Activated naive CD4-positive, alpha-beta T cell treated with anti-CD3 and anti-CD28 coated beads, Interleukin-2, amount 50 U/mL, for 16 hours (primary cell): ENCODE measurements around the gene TASP1.

Experiments used
- DNase-seq: peaks from one replicate; pipeline ENCODE4 v3.0.0-alpha.2; 2020

Gene TASP1

DNA sequence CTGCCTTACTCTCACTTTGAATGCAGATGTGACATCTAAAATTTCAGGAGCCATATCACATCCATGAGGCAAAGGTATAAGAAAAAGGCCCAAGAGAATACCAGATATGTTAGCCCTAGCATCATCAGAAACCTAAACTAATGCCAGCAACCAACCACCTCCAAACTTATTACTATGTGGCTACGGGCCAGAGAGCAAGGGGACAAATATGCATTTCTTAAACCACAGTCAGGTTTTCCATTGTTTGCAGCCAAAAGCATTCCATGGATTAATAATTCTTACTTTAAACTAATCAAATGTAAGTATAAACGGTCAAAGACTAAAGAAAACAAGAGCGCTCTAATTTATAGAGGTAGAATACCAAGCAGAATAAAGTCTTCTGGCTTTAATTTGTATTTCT is 84.7 kb downstream of the TASP1 start:
- no peak for DNase-seq

DNA sequence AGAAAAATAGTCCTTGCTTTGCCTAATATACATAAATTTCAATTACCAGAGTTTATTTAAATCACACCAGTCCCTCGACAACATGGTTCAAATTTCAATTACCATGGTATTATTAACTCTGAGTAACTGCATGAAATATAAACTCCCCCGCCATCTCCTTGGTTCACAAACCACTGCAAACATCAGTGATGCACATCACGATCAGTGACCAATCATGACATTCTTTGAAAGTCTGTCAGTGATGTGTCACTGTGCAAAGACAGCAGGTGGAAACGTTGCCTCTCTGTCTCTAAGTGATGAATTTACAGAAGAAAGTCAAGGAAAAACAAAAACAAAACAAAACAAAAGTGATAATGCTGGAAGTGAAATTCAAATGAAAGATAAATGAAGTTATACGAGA is 86.7 kb downstream of the TASP1 start:
- no peak for DNase-seq

DNA sequence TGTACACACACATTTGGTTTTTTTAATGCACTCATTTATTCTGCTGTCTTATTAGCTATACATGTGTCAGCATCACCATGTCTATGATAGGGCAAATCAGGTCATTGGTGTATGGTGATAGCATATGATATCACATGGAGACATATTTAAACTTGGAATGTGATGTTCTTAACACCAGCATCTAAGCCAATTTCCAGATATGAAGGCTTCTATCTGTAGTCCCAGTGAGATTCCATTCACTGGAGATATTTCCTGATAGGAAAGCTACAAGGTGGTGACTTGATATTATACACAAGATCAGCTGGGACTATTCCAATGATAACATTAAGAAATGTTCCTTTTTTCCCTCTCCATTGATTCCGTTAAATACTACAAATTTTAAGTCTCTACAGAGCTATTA is 89.3 kb downstream of the TASP1 start:
- no peak for DNase-seq

DNA sequence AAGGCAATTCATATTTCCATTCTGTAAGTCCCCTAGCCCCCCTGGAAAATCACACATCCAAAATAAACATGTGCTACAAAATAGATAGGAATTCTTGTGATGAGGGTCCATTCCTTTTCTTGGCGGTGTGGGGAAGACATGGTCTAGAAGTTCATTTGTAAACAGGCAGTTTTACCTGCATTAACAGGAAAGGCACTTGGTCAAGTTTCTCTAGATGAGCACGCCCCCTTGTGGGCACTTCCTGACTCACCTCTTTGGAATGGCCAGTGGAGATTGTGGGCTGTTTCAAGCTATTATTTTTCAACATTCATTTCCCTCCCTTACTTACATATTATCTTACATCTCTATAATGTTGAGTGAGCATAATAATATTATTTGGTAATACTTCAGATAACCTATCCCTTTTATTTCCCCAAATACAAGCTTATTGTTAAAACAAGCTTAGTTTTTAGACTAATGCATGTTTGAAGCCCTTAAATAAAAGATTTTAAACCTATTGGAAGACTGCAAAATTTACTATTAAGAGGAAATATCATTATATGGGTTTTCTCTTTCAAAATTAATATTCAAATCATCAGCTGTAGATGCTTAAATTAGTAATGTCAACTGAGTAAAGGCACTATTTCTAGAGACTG is 92.1 kb downstream of the TASP1 start:
- DNase-seq = peak; percentile 62

DNA sequence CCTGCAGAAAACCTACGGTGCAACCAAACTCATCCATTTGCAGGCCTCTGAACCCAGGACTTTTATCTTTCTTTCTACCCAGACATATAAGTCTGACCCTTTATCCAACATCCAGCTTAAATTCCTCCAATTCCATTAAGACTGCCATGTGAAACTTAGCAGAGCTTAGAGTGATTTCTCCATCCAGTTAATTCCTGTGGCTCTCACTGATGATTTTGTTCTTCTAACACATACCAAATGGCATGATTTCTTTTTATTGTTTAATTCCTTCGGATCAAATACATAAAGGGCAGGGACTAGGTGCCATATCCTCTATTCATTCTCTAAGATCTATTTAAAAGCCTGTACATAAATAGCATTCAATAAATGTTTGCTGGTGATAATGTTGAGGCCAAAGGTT is 92.9 kb downstream of the TASP1 start:
- DNase-seq = no peak

DNA sequence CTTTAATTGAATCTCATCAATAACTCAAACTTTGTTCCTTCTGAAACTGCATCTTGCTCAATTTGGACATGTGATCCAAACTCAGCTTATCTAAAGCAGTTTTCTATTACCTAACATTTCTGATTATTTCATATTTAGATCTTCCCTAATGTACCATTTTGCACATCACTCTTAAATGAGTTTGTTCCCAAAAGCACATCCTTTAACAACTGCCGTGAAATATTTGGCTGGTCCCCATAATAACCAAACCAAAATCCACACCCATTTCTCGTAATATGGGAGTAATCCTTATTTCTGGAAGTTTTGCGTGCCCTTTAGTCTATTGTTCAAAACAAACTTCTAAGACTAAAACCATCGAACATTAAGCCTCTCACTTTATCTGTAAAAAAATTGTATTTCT is 94.9 kb downstream of the TASP1 start:
- DNase-seq = no peak

DNA sequence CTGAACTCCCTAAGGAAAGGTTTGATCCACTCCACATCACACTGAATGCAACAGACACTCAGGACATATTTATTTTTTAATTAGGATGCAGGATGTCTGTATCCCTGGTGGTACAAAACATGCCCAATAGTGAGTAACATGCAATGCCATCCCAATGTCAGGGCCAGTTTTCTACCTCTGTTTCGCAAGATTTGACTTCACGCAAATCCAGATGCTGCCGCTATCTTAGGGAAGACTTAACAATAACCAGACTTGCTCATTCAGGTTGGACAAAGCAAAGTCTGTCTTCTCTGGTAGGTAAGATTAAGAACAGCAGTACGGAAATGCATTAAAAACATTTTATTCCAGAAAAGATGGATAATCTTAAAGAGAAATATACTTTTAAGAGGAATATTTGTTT is 103.1 kb downstream of the TASP1 start:
- DNase-seq = no peak

DNA sequence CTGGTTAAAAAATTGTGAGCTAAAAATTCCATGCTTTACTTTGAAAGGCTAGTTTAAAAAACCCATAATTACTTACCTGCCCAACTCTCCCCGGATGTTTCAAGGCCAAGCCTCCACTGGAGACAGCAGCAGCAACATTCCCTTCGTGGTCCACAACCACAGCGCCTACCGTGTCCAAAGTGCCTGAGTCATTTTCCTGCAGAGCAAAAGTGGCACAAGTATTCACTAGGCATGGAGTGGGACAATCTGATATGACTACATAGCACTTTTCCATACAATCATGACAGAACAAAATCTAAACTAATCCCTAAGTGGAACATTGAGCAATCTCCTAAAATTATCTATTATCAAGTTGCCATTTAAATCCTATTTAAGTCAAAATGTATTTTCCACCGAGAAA is 104.8 kb downstream of the TASP1 start:
- no peak for DNase-seq

DNA sequence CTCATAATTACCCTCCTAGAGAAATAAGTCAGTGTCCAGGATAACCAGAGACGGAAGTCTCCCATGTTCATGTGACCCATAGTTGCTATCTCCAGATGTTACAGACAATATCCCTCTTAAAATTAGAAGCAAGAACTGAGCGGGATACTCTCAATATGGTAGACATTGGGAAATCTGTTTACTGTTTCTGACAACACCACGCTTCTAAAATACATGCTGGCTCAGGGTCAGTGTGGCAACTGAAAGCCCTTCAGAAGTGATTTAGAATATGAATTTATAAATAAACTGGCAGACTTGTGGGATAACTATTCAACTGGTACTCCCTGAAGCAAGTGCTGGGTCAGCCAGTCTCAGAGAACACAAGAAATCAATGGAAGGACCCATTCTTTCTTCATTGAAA is 108.6 kb downstream of the TASP1 start:
- DNase-seq = no peak

DNA sequence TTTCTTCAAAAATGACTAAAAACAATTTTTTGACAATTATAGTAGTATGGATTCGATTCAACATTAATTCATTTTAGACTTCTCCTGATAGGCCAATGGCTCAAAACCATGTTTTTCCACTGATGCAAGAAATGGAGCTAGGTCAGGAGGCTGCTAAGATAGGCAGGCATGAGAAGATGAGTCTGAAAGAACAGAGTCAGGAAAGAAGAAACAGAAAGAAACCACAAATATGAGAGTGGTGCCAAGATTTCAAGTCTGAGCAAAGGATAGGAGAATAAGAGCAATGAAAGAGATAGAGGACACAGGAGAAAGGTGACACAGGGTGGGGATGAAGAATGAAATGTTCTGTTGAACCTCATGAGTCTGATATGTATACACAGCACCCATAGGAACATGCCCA is 112.2 kb downstream of the TASP1 start:
- DNase-seq = no peak

DNA sequence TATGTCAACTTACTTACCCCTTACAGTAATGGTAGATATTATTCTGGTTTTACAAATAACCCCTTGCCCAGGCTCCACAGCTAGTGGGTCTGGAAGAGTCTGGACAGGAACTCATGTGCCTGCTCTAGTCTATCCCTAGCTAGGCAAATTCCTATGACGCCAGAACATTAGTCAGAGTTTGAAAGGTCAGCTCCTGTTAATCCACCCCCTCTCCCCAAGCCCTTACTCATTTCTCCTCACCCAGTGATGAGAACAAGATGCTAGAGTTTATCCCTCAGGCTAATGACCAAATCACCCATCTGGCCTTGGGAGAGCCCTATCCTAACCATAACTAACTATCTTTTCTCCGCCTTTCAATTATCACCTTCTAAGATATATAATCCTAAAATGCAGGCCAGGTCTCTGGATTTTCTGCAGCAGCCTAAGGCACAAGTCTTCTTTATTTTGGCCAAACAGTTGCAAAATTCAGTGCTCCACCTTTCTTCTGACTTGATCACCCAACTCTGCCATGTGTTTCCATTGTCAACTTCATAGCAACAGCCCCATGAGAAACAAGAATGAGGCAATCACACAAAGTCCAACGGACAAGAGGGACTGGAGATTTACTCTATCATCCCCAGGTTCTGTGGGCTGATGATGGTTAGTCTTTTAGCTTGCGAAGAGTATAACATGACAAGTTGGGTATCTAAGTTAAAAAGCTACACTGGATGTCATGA is 113.3 kb downstream of the TASP1 start:
- no peak for DNase-seq

DNA sequence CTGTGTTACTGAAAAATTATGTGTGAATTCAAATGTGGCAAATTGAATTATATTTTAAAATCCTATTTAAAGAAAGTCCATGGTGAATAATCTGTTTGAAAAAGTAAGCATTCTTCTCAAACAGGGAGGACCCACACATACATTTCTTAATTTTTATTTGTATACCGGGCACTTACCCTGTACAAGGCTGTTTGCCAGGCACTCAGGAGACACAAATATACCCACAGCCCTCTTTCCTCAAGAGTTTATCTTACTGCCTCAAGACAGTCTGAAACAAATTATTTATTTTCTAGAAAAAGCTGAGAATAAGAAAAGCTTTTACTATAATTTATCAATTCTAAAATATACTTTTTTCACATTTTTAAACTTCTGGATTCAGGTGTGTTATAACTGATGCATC is 114.4 kb downstream of the TASP1 start:
- DNase-seq = no peak

DNA sequence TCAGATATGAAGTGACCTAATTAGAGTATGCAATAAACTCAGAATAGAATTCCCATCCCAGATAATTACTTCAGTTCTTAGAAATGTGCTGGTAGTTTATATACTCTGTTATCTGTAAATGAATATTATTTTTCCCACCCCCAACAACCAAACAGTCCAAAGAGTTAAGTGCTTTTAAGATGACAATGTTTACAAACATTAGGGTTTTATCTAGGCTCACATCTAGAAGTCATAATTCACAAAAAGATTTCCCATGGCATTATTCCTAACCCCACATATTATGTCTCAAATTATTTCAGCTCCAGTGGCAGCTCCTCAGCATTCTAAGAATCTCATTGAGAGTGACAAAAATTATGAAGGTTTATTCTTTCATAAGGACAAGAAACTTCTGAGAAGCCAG is 120.9 kb downstream of the TASP1 start:
- no peak for DNase-seq

DNA sequence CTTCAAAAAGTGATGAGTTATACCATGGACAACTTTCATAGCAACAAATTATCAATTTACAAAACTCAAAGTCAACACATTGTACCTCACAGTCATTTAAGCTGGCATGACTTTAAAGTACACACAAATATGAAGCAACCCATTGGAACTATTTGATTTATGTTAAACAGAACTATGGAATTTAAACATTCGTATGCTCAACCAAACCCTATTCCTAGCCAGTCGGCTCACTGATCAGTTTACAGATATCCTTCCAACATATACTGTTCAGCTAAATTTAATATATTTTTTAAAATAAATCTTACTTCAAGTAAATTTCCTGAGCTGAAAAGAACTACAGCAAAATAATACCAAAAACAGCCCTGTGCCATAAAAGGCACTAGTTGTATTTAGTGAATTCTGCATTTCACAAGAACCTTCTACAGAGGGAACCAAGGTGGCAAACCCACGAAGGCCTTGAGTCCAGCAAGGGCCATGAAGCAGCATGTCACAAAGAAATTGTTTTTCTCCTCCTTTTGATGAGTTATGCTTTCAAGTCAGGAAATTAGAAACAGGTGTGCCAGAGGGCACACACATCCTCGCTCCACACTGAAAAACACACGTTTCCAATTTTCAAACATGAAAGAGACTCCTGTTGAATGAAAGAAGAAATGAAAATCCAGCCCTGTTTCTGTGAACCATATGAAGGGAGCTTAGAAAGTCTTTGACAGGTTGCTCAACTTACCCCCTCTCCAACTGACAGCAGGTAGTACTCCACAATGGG is 122.8 kb downstream of the TASP1 start:
- no peak for DNase-seq

DNA sequence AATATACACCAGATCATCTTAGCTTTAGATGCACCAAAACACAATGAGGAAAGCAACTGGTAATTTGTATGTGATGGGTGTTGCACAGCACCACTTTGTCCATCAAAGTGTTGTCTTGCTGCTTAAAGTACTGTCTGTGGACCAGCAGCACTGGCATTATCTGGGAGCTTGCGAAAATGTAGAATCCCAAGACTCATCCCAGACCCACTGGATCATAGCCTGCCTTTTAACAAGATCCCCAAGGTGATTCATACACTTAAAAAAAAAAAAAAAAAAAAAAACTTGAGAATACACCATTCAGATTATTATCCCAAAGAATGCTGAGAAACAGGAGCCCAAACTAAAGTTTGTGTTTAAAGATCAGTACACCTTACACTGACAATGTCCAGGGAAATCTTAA is 123.4 kb downstream of the TASP1 start:
- DNase-seq = no peak

DNA sequence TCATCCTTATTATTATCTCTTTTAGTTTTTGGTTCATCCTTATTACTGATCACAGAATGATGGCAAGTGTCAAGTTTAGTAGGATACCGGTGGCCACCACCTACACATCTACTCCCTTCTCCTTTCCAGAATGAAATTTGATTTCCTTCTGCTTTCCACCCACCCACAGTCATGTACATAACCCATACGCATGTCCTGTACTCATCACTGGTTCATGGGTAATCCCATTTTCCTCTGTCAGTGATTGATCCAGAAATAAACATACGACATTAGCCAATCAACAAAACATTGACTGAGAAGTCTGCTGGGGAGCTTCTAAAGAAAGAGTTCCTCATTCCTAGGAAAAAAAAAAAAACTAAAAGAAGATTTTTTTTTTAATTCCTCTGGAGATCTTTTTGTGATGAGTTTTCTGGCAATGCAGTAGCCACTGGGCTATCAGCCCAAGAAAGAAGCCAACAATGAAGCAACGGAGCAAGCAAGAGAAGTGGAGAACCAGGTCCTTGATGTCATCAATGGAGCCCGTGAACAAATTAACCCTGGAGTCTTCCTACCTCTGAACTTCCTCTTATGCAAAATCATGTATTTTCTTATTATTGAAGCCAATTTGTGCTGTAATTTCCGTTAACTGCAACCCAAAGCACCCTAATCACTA is 127.8 kb downstream of the TASP1 start:
- no peak for DNase-seq

DNA sequence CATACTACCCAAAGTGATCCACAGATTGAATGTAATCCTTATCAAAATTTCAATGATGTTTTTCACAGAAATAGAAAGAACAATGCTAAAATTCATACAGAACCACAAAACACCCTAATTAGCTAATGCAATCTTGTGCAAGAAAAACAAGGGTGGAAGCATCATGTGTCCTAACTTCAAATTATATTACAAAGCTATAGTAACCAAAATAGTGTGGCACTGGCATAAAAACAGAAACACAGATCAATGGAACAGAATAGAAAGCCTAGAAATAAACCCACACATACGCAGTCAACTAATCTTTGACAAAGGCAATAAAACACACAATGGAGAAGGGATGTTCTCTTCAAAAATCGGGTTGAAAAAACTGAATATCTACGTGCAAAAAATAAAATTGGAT is 131.1 kb downstream of the TASP1 start:
- DNase-seq = no peak

DNA sequence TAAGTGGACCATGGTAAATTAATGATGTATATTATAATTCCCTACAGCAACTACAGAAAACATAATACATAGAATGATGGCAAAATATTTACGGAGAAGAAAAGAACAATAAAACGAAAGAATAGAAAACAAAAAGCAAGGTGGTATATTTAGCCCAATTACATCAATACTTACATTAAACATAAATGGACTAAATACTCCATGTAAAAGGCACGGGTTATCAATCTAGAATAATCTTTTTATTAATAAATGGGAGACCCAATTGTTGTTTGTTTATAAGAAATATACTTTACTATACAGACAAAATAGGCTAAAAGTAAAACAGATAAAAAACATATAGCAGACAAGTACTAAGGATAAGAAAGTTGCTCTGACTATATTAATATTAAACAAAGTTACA is 137.2 kb downstream of the TASP1 start:
- DNase-seq = no peak

DNA sequence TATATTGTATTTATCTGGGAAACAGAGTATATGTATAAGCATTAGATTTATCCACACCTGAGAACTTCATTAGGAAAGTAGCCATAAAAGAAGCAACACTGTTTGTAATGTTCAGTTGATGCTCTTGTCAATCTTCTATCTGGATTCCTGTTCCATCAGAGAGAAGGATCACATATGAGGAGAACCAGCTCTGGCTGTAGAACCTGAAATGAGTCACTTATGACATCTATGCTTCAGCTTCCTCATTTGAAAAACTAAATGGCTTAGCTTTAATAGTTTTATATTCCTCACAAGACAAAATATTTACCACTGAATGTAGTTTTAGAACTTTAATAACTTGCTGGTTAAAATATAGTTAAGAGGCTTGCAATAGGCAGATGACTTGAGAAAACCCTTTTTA is 144.7 kb downstream of the TASP1 start:
- DNase-seq = no peak

DNA sequence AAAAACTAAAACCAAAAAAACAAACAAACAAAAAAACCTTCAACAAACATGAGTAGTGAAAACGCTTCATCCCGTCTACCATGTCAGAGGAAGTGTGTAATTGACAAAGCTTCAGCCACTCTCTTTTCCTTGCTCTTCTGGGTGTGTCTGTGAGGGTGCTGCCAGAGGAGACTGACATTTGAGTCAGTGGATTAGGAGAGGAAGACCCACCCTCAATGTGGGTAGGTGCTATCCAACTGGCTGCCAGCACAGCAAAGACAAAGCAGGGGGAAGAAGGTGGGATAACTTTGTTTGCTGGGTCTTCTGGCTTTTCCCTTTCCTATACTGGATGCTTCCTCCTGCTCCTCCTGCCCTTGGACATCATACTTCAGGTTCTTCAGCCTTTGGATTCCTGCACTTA is 145.6 kb downstream of the TASP1 start:
- no peak for DNase-seq

DNA sequence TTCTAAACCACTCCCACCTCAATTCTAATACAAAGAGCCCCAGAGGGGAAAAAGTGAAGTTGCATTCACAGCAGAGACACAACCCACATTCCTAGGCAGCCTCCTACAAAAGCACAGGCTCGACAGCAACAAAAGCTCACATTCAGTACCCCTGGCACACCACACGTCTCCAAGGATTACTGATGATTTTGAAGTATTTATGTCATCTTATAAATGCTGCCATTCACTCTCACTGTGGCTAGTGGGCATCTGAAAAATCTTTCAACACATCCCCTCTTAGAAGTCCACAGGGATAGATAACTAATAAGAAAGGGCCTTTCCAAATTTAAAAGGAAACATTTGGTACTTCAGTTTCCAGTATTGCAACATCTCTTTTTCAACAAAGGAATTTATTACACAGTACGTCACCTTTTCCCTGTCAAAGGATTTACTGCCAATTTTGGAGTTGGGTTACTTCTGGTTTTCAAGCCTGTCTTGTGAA is 146.7 kb downstream of the TASP1 start:
- DNase-seq = no peak

DNA sequence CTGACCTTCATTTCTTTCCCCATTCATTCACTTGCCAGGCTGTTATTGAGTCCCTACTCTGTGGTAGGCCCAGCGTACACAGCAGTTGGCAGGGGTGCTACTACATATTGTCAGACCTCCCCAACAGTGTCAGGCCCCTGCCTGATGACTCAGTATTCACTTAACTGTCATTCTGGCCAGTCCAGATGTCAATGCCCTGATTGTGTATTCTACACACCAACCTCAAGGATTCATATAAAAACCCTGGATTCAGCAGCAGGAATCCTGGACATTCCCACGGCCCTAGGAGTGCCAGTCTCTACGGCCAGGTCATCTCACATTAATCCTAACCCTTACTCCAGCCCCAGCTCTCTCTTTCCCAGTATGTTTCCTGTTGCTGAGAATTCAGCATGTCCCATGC is 151.5 kb downstream of the TASP1 start:
- DNase-seq = no peak

DNA sequence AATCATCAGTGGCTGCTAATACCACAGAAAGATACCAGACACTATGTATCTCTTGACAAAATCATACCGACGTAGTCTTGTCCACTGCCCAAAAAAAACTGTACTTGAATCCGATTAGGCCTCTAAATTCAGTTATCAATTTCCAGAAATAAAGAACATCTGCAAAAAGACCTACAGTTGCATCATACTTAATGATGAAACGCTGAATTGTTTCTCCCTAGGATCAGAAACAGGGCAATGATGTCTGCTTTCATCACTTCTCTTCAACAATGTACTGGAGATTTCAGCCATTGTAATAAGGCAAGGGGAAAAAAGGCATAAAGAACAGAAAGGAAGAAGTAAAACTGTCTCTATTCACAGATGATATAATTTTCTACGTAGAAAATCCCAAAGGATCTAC is 152.0 kb downstream of the TASP1 start:
- DNase-seq = no peak

DNA sequence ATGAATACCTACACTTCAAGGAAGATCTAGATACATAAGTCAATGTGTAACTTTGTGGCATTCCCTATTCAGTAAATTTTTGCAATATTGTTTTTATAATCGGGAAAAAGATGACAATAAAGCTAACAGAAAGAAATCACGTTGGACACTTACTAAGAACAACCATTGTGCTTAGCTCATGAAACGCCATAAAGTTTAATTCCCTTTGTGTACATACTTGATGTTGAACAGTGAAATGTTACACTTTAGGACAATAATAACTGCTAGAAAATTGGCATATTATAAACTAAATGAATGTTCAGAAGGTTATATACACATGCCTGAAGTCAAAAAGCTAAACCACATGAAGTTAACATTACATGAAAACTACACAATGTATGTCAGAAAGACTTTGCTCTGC is 153.2 kb downstream of the TASP1 start:
- no peak for DNase-seq
